Measurements from ENCODE around the gene CHCHD6.

DNA sequence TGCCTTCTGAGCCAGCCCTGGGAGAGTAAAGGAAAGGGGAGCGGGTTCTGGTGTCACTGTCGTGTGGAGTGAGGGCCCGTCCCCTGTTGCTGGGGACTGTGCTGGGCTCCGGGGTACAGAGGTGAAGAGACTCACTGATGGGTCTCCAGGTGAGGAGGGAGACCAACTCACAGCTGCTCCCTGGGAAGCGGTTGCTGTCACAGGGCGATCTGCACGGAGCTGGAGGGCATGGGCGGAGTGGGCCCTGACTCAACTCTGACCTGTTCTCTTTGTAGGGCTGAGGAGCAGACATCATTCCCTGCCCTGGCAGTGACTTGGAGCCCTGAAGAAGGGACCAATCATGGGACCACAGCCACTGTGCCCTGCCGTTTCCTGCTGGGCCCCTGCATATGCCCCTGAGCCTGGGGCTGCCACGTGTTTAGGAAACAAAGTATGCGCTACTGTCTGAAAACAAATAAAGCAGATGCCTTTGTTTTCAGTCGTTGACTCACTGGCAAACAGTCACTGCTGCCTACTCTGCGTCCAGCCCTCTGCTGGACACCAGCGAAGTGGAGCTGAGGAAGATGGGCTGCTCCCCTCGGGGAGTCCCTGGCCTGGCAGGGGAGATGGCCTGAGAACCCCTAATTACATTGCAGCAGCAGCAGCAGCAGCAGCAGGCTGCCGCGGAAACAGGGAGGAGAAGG lies 256.0 kb downstream of the CHCHD6 start:
- TF ChIP-seq, protein P1, sequence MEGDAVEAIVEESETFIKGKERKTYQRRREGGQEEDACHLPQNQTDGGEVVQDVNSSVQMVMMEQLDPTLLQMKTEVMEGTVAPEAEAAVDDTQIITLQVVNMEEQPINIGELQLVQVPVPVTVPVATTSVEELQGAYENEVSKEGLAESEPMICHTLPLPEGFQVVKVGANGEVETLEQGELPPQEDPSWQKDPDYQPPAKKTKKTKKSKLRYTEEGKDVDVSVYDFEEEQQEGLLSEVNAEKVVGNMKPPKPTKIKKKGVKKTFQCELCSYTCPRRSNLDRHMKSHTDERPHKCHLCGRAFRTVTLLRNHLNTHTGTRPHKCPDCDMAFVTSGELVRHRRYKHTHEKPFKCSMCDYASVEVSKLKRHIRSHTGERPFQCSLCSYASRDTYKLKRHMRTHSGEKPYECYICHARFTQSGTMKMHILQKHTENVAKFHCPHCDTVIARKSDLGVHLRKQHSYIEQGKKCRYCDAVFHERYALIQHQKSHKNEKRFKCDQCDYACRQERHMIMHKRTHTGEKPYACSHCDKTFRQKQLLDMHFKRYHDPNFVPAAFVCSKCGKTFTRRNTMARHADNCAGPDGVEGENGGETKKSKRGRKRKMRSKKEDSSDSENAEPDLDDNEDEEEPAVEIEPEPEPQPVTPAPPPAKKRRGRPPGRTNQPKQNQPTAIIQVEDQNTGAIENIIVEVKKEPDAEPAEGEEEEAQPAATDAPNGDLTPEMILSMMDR (conservative IDR thresholded peaks at IDR 0.05 in 1 of 2, IDR thresholded peaks at IDR 0.05 in 1 of 2; ENCODE audit: extremely low read depth in 1 of 2, insufficient read depth in 1 of 2, low read depth in 1 of 2, low read length in 2 of 2): peak; percentile 16 to 49
- TF ChIP-seq EZH2 (IDR thresholded peaks at IDR 0.05; ENCODE audit: borderline replicate concordance, low read length): no peak

Data from mammary epithelial cell (primary cell).